Measurements from ENCODE around the gene PHC2. TPM values are rescaled to one million over a fixed set of nuclear protein-coding genes. Genes with fewer than 3 reads are reported as not detected.

The PHC2 gene
- total RNA-seq, 2 experiments from 2014 or later = 37.7 to 39.5 TPM

DNA sequence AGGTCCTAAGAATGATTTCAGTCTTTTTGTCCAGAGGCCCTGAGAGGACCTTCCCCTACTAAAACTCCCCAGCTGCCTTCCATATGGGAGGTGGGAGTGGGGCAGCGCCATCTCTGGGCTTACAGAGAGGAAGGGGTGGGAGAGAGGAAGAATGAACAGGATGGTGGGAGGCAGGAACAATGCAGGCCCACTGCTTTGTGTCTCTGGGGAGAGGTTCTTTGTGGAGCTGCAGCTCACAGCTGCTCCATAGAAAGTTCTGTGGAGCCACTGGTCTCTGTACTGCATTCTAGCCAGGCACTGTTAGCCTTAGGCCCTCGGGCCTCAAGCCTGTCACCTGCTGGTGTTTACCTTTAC, 66.4 kb downstream of the PHC2 start:
- DNase-seq = no peak
- Histone ChIP-seq H3K4me1 (ENCODE audit: insufficient read depth, low read length) (peaks cover 9% of the 10 kb centered on the region), H3K4me3 (ENCODE audit: low read length) (no peak overlapping the region), H3K36me3 (ENCODE audit: insufficient read depth, low read length) (no peaks in the 10 kb centered on the region), H3K27ac (ENCODE audit: low read depth in 1 of 2, low read length in 2 of 2) (no peak overlapping the region), H3K9me3 (ENCODE audit: control insufficient read depth in 1 of 2, insufficient read depth in 1 of 2, low read length in 2 of 2) (no peaks in the 10 kb centered on the region), H3K27me3 (ENCODE audit: control insufficient read depth in 1 of 2, insufficient read depth in 2 of 2, low read length in 2 of 2) (peaks cover 0 to 4% of the 10 kb centered on the region in 2 experiments)
- H3K9me3 Mint-ChIP-seq = no peaks in the 10 kb centered on the region
- H3K27me3 Mint-ChIP-seq = no peaks in the 10 kb centered on the region
- H3K4me3 Mint-ChIP-seq = no peak overlapping the region
- TF ChIP-seq, protein P1, sequence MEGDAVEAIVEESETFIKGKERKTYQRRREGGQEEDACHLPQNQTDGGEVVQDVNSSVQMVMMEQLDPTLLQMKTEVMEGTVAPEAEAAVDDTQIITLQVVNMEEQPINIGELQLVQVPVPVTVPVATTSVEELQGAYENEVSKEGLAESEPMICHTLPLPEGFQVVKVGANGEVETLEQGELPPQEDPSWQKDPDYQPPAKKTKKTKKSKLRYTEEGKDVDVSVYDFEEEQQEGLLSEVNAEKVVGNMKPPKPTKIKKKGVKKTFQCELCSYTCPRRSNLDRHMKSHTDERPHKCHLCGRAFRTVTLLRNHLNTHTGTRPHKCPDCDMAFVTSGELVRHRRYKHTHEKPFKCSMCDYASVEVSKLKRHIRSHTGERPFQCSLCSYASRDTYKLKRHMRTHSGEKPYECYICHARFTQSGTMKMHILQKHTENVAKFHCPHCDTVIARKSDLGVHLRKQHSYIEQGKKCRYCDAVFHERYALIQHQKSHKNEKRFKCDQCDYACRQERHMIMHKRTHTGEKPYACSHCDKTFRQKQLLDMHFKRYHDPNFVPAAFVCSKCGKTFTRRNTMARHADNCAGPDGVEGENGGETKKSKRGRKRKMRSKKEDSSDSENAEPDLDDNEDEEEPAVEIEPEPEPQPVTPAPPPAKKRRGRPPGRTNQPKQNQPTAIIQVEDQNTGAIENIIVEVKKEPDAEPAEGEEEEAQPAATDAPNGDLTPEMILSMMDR (IDR thresholded peaks at IDR 0.05) = no peak
- CTCF ChIA-PET = interaction anchor here (2.3 kb wide), 1 partner anchor 69 kb away, joined by 6 read pairs; no protein-coding TSS in a partner anchor
- no peaks in the 10 kb centered on the region for H3K36me3 Mint-ChIP-seq (ENCODE audit: low read depth)
- intact Hi-C loops (cut with DNase I, micrococcal nuclease) = loop anchor here in 1 of 2 experiments (10.0 kb wide), 1 partner anchor 250 kb away; no protein-coding TSS in a partner anchor
- POLR2A ChIA-PET = no interaction called here
- H3K4me1 Mint-ChIP-seq (ENCODE audit: low read depth) = peaks cover 6% of the 10 kb centered on the region
- no peak for ATAC-seq (ENCODE audit: poor library complexity)
- no peak overlapping the region for H3K27ac Mint-ChIP-seq

DNA sequence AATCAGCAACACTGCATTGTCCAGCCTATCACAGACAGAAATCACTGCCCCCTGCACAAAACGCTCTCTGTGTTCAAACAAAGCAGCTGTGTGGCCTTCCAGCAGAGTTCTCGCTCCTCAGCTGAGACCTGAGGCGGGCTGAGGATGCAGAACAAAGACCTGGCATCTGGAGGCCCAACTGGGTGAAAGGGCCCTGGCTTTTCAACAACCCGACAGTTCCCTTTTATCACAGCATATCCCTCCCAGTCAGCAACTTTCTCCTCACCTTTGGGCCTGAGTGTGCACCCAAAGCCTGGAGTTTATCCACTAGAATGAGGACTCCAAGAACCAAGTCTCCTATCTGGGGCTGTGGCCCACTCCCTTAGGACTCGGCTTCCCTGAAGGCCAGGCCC, 67.4 kb downstream of the PHC2 start:
- Histone ChIP-seq H3K27me3 (ENCODE audit: control insufficient read depth in 1 of 2, insufficient read depth in 2 of 2, low read length in 2 of 2) (peaks cover 0 to 4% of the 10 kb centered on the region in 2 experiments), H3K36me3 (ENCODE audit: insufficient read depth, low read length) (no peaks in the 10 kb centered on the region), H3K9me3 (ENCODE audit: control insufficient read depth in 1 of 2, insufficient read depth in 1 of 2, low read length in 2 of 2) (no peaks in the 10 kb centered on the region), H3K27ac (ENCODE audit: low read depth in 1 of 2, low read length in 2 of 2) (no peak overlapping the region), H3K4me1 (ENCODE audit: insufficient read depth, low read length) (peaks cover 9% of the 10 kb centered on the region), H3K4me3 (ENCODE audit: low read length) (no peak overlapping the region)
- no peak overlapping the region for H3K4me3 Mint-ChIP-seq
- H3K4me1 Mint-ChIP-seq (ENCODE audit: low read depth) = peaks cover 6% of the 10 kb centered on the region
- no peaks in the 10 kb centered on the region for H3K36me3 Mint-ChIP-seq (ENCODE audit: low read depth)
- no peaks in the 10 kb centered on the region for H3K9me3 Mint-ChIP-seq
- intact Hi-C loops (cut with DNase I, micrococcal nuclease) = loop anchor here in 1 of 2 experiments (10.0 kb wide), 1 partner anchor 249 kb away; no protein-coding TSS in a partner anchor
- H3K27me3 Mint-ChIP-seq = no peaks in the 10 kb centered on the region
- ATAC-seq (ENCODE audit: poor library complexity) = no peak
- CTCF ChIA-PET = interaction anchor here (2.3 kb wide), 1 partner anchor 68 kb away, joined by 6 read pairs; no protein-coding TSS in a partner anchor
- no peak overlapping the region for H3K27ac Mint-ChIP-seq
- no peak for DNase-seq
- POLR2A ChIA-PET = no interaction called here
- TF ChIP-seq, protein P1 (IDR thresholded peaks at IDR 0.05) = no peak

DNA sequence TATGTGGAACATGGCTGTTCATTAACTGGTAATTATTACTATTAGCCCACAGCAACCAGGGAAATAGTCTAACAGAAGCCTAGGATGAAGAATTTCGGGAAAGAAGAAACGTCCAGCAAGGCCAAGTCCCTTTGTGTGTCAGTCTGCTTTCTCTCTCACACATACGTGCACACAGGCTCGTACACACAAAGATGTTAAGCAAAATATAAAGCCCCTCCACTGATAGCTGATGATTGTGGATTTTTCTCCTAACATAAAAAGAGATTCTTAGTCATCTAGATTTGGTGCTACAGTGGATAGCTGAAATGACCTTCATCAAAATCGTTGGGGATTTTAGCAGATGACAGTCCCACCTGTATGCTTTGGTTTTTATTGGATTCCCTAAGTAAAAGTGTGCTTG, 67.9 kb downstream of the PHC2 start:
- peaks cover 0 to 4% of the 10 kb centered on the region in 2 experiments for H3K27me3 ChIP-seq (ENCODE audit: control insufficient read depth in 1 of 2, insufficient read depth in 2 of 2, low read length in 2 of 2)
- DNase-seq = no peak
- no peaks in the 10 kb centered on the region for H3K9me3 ChIP-seq (ENCODE audit: control insufficient read depth in 1 of 2, insufficient read depth in 1 of 2, low read length in 2 of 2)
- ATAC-seq (ENCODE audit: poor library complexity) = no peak
- no peaks in the 10 kb centered on the region for H3K27me3 Mint-ChIP-seq
- peaks cover 6% of the 10 kb centered on the region for H3K4me1 Mint-ChIP-seq (ENCODE audit: low read depth)
- TF ChIP-seq, protein P1 (IDR thresholded peaks at IDR 0.05) = no peak
- POLR2A ChIA-PET = interaction anchor here (1.2 kb wide), 1 partner anchor 41 kb away, joined by 3 read pairs; no protein-coding TSS in a partner anchor
- no peak overlapping the region for H3K4me3 ChIP-seq (ENCODE audit: low read length)
- H3K4me3 Mint-ChIP-seq = no peak overlapping the region
- H3K9me3 Mint-ChIP-seq = no peaks in the 10 kb centered on the region
- peaks cover 7% of the 10 kb centered on the region for H3K4me1 ChIP-seq (ENCODE audit: insufficient read depth, low read length)
- H3K36me3 Mint-ChIP-seq (ENCODE audit: low read depth) = no peaks in the 10 kb centered on the region
- intact Hi-C loops (cut with DNase I, micrococcal nuclease) = loop anchor here in 1 of 2 experiments (10.0 kb wide), 1 partner anchor 248 kb away; no protein-coding TSS in a partner anchor
- CTCF ChIA-PET = interaction anchor here (2.3 kb wide), 1 partner anchor 67 kb away, joined by 6 read pairs; no protein-coding TSS in a partner anchor
- H3K27ac Mint-ChIP-seq = no peak overlapping the region
- H3K36me3 ChIP-seq (ENCODE audit: insufficient read depth, low read length) = no peaks in the 10 kb centered on the region
- H3K27ac ChIP-seq (ENCODE audit: low read depth in 1 of 2, low read length in 2 of 2) = no peak overlapping the region

All from CD4-positive, alpha-beta T cell (primary cell).